ENCODE results near the gene RPL9. TPM values are rescaled to one million over a fixed set of nuclear protein-coding genes. Genes with fewer than 3 reads are reported as not detected.

The RPL9 gene
- total RNA-seq, 1 donor from 2014 or later, result 1,701 TPM

- TF ChIP-seq CTCF (IDR thresholded peaks at IDR 0.05), result no peak
- no peak overlapping the region for H3K4me3 ChIP-seq
- H3K4me1 ChIP-seq, result peaks cover 0 to 6% of the 10 kb centered on the region in 2 donors
- intact Hi-C loops (cut with DNase I), result no loop called here
- no peak overlapping the region for H3K27ac ChIP-seq
- no peak for DNase-seq (ENCODE audit: low spot score in 2 of 2)
- H3K9me3 ChIP-seq, result no peaks in the 10 kb centered on the region
- H3K27me3 ChIP-seq, result no peaks in the 10 kb centered on the region
- H3K36me3 ChIP-seq, result peaks cover 49 to 54% of the 10 kb centered on the region in 2 donors
These were observed 7.2 kb downstream of the RPL9 start for GRCh38 chr4:39451423-39452023.

- intact Hi-C loops (cut with DNase I), result no loop called here
- Histone ChIP-seq H3K4me3 (no peak overlapping the region), H3K9me3 (no peaks in the 10 kb centered on the region), H3K27me3 (no peaks in the 10 kb centered on the region), H3K27ac (no peak overlapping the region), H3K4me1 (peaks cover 0 to 6% of the 10 kb centered on the region in 2 donors), H3K36me3 (peaks cover 42 to 45% of the 10 kb centered on the region in 2 donors)
- TF ChIP-seq CTCF (IDR thresholded peaks at IDR 0.05), result no peak
- no peak for DNase-seq (ENCODE audit: low spot score in 2 of 2)
These were observed 8.1 kb downstream of the RPL9 start for GRCh38 chr4:39450618-39451017.

GRCh38 chr4:39446842-39447573 lies 11.7 kb downstream of the RPL9 start:
- peak in 1 of 2 donors; percentile 71 for DNase-seq (ENCODE audit: low spot score in 2 of 2)
- peaks cover 0 to 6% of the 10 kb centered on the region in 2 donors for H3K4me1 ChIP-seq
- H3K36me3 ChIP-seq, result peaks cover 8 to 9% of the 10 kb centered on the region in 2 donors
- H3K27ac ChIP-seq, result no peak overlapping the region
- no peaks in the 10 kb centered on the region for H3K9me3 ChIP-seq
- peak in 1 of 3 experiments; percentile 13 for TF ChIP-seq CTCF (IDR thresholded peaks at IDR 0.05)
- intact Hi-C loops (cut with DNase I), result no loop called here
- H3K27me3 ChIP-seq, result no peaks in the 10 kb centered on the region
- H3K4me3 ChIP-seq, result peak overlapping the region; percentile 26 to 60

GRCh38 chr4:39446483-39446841 lies 12.3 kb downstream of the RPL9 start:
- TF ChIP-seq CTCF (IDR thresholded peaks at IDR 0.05), result no peak
- Histone ChIP-seq H3K4me1 (peaks cover 0 to 6% of the 10 kb centered on the region in 2 donors), H3K27me3 (no peaks in the 10 kb centered on the region), H3K36me3 (peaks cover 2 to 4% of the 10 kb centered on the region in 2 donors), H3K9me3 (no peaks in the 10 kb centered on the region), H3K27ac (no peak overlapping the region), H3K4me3 (peak overlapping the region; percentile 26 to 60)
- DNase-seq (ENCODE audit: low spot score in 2 of 2), result no peak
- intact Hi-C loops (cut with DNase I), result no loop called here

GRCh38 chr4:39442998-39443397 lies 15.7 kb downstream of the RPL9 start:
- no peak for DNase-seq (ENCODE audit: low spot score in 2 of 2)
- Histone ChIP-seq H3K4me1 (peaks cover 0 to 6% of the 10 kb centered on the region in 2 donors), H3K36me3 (no peaks in the 10 kb centered on the region), H3K9me3 (no peaks in the 10 kb centered on the region), H3K27me3 (no peaks in the 10 kb centered on the region), H3K4me3 (no peak overlapping the region), H3K27ac (no peak overlapping the region)
- no peak for TF ChIP-seq CTCF (IDR thresholded peaks at IDR 0.05)
- intact Hi-C loops (cut with DNase I), result no loop called here

All from ascending aorta (tissue), 2 donors.